ENCODE measurements around the gene SEC22C.

Gene SEC22C

GRCh38 chr3:42537350-42537749 lies 44.4 kb downstream of the SEC22C start:
- no peak for TF ChIP-seq TAF1 (IDR thresholded peaks at IDR 0.05; ENCODE audit: borderline replicate concordance, insufficient read depth, low read length)
- no peak for TF ChIP-seq REST (IDR thresholded peaks at IDR 0.05; ENCODE audit: insufficient read depth in 1 of 2, low read depth in 2 of 2, low read length in 2 of 2)
- TF ChIP-seq SIN3A (IDR thresholded peaks at IDR 0.05; ENCODE audit: borderline replicate concordance, insufficient read depth, low read length) = no peak
- no peak for TF ChIP-seq FOXP2 (optimal IDR thresholded peaks at IDR 0.05; ENCODE audit: borderline replicate concordance, extremely low read depth, extremely low read length, insufficient read depth)
- TF ChIP-seq POLR2AphosphoS5 (IDR thresholded peaks at IDR 0.05; ENCODE audit: low read depth, low read length) = no peak

GRCh38 chr3:42535981-42536784 lies 45.6 kb downstream of the SEC22C start:
- TF ChIP-seq POLR2AphosphoS5 (IDR thresholded peaks at IDR 0.05; ENCODE audit: low read depth, low read length) = no peak
- no peak for TF ChIP-seq REST (IDR thresholded peaks at IDR 0.05; ENCODE audit: insufficient read depth in 1 of 2, low read depth in 2 of 2, low read length in 2 of 2)
- no peak for TF ChIP-seq FOXP2 (optimal IDR thresholded peaks at IDR 0.05; ENCODE audit: borderline replicate concordance, extremely low read depth, extremely low read length, insufficient read depth)
- no peak for TF ChIP-seq TAF1 (IDR thresholded peaks at IDR 0.05; ENCODE audit: borderline replicate concordance, insufficient read depth, low read length)
- TF ChIP-seq SIN3A (IDR thresholded peaks at IDR 0.05; ENCODE audit: borderline replicate concordance, insufficient read depth, low read length) = no peak

- TF ChIP-seq SIN3A (IDR thresholded peaks at IDR 0.05; ENCODE audit: borderline replicate concordance, insufficient read depth, low read length) (no peak), TAF1 (IDR thresholded peaks at IDR 0.05; ENCODE audit: borderline replicate concordance, insufficient read depth, low read length) (no peak), FOXP2 (optimal IDR thresholded peaks at IDR 0.05; ENCODE audit: borderline replicate concordance, extremely low read depth, extremely low read length, insufficient read depth) (no peak), POLR2AphosphoS5 (IDR thresholded peaks at IDR 0.05; ENCODE audit: low read depth, low read length) (no peak), REST (IDR thresholded peaks at IDR 0.05; ENCODE audit: insufficient read depth in 1 of 2, low read depth in 2 of 2, low read length in 2 of 2) (no peak)
Measured at GRCh38 chr3:42533161-42533897, 48.4 kb downstream of the SEC22C start.

GRCh38 chr3:42532229-42532628 lies 49.5 kb downstream of the SEC22C start:
- no peak for TF ChIP-seq FOXP2 (optimal IDR thresholded peaks at IDR 0.05; ENCODE audit: borderline replicate concordance, extremely low read depth, extremely low read length, insufficient read depth)
- TF ChIP-seq TAF1 (IDR thresholded peaks at IDR 0.05; ENCODE audit: borderline replicate concordance, insufficient read depth, low read length) = no peak
- no peak for TF ChIP-seq REST (IDR thresholded peaks at IDR 0.05; ENCODE audit: insufficient read depth in 1 of 2, low read depth in 2 of 2, low read length in 2 of 2)
- TF ChIP-seq POLR2AphosphoS5 (IDR thresholded peaks at IDR 0.05; ENCODE audit: low read depth, low read length) = no peak
- TF ChIP-seq SIN3A (IDR thresholded peaks at IDR 0.05; ENCODE audit: borderline replicate concordance, insufficient read depth, low read length) = no peak
